Measurements from ENCODE around the gene GOSR2.

Gene GOSR2

GRCh38 chr17:46894476-46895151, 28.3 kb upstream of the GOSR2 start:
- WGBS: 58% methylated on average over 29 of the region's 29 CpGs
- H3K27me3 ChIP-seq (ENCODE audit: insufficient read depth, low read length): no peaks in the 10 kb centered on the region
- H3K36me3 ChIP-seq (ENCODE audit: insufficient read depth, low read length): no peaks in the 10 kb centered on the region

DNA sequence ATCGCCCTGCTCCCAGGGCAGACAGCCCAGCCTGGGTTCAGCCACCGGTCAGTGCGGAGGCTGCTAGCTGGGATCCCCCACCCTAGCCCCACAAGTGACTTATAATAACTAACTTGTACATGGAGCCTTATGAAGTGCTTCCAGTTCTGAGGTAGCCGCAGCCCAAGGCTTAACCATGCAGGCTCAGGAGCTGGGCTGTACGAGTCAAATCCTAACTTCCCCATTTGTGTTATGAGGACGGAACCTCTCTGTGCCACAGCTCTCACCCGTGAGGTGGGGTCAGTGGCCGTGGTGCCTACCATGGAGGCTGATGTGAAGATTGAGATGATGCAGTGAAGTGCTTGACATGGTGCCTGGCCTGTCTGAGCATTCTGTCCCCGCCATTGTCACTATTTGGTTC, 27.8 kb upstream of the GOSR2 start:
- Histone ChIP-seq H3K36me3 (ENCODE audit: insufficient read depth, low read length) (no peaks in the 10 kb centered on the region), H3K4me1 (ENCODE audit: insufficient read depth, low read length) (0 out of 2 replicates have a peak, but pooled peaks cover 9% of the 10 kb centered on the region), H3K9ac (ENCODE audit: low read depth, low read length) (no peak overlapping the region), H3K27ac (ENCODE audit: low read depth, low read length) (no peak overlapping the region), H3K27me3 (ENCODE audit: insufficient read depth, low read length) (no peaks in the 10 kb centered on the region), H3K4me3 (ENCODE audit: low read length) (no peak overlapping the region), H3K9me3 (ENCODE audit: insufficient read depth, low read depth, low read length) (peaks cover 4% of the 10 kb centered on the region; the same call in 1 of the 2 replicates)
- WGBS: 93% methylated on average over 9 of the region's 9 CpGs

More at GRCh38 chr17:46894476-46895151, 28.3 kb upstream of the GOSR2 start:
- Histone ChIP-seq H3K9me3 (ENCODE audit: insufficient read depth, low read depth, low read length) (peaks cover 4% of the 10 kb centered on the region; the same call in 1 of the 2 replicates), H3K27ac (ENCODE audit: low read depth, low read length) (no peak overlapping the region), H3K4me3 (ENCODE audit: low read length) (no peak overlapping the region), H3K4me1 (ENCODE audit: insufficient read depth, low read length) (0 out of 2 replicates have a peak, but pooled peaks cover 9% of the 10 kb centered on the region), H3K9ac (ENCODE audit: low read depth, low read length) (no peak overlapping the region)

- WGBS: 94% methylated on average over 9 of the region's 9 CpGs
- Histone ChIP-seq H3K27me3 (ENCODE audit: insufficient read depth, low read length) (no peaks in the 10 kb centered on the region), H3K36me3 (ENCODE audit: insufficient read depth, low read length) (no peaks in the 10 kb centered on the region), H3K27ac (ENCODE audit: low read depth, low read length) (no peak overlapping the region), H3K9me3 (ENCODE audit: insufficient read depth, low read depth, low read length) (peaks cover 4% of the 10 kb centered on the region; the same call in 1 of the 2 replicates), H3K9ac (ENCODE audit: low read depth, low read length) (no peak overlapping the region), H3K4me1 (ENCODE audit: insufficient read depth, low read length) (0 out of 2 replicates have a peak, but pooled peaks cover 9% of the 10 kb centered on the region), H3K4me3 (ENCODE audit: low read length) (no peak overlapping the region)
Observed at GRCh38 chr17:46896991-46897390, 26.0 kb upstream of the GOSR2 start.

DNA sequence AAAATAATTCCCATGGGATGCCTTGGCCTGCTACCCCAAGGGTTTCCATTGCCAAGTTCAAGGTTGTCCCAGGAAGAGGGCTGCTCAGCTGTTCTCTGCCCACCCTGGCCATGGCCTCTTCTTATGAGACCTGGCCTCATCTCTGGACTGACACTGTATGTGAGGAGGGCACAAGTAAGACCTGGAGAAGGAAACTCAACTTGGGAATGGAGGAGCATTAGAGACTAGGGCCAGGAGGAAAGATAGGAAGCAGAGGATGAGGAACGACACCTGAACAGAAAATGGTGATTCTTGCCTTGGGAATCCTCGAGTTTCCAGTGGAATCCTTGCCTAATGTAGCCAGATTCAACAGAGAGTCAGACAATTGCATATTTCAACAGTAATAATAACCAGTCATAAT, 24.6 kb upstream of the GOSR2 start:
- 85% methylated on average over 2 of the region's 2 CpGs for WGBS
- no peak overlapping the region for H3K4me3 ChIP-seq (ENCODE audit: low read length)

GRCh38 chr17:46898860-46899259, 24.1 kb upstream of the GOSR2 start:
- Histone ChIP-seq H3K4me1 (ENCODE audit: insufficient read depth, low read length) (0 out of 2 replicates have a peak, but pooled peaks cover 9% of the 10 kb centered on the region), H3K9ac (ENCODE audit: low read depth, low read length) (no peak overlapping the region), H3K36me3 (ENCODE audit: insufficient read depth, low read length) (no peaks in the 10 kb centered on the region), H3K9me3 (ENCODE audit: insufficient read depth, low read depth, low read length) (peaks cover 4% of the 10 kb centered on the region; the same call in 1 of the 2 replicates), H3K27me3 (ENCODE audit: insufficient read depth, low read length) (no peaks in the 10 kb centered on the region), H3K27ac (ENCODE audit: low read depth, low read length) (no peak overlapping the region), H3K4me3 (ENCODE audit: low read length) (no peak overlapping the region)
- 91% methylated on average over 4 of the region's 5 CpGs for WGBS

More for the DNA sequence above, 24.6 kb upstream of the GOSR2 start:
- no peaks in the 10 kb centered on the region for H3K36me3 ChIP-seq (ENCODE audit: insufficient read depth, low read length)
- 0 out of 2 replicates have a peak, but pooled peaks cover 9% of the 10 kb centered on the region for H3K4me1 ChIP-seq (ENCODE audit: insufficient read depth, low read length)
- H3K9me3 ChIP-seq (ENCODE audit: insufficient read depth, low read depth, low read length): peaks cover 4% of the 10 kb centered on the region; the same call in 1 of the 2 replicates
- H3K27ac ChIP-seq (ENCODE audit: low read depth, low read length): no peak overlapping the region
- H3K9ac ChIP-seq (ENCODE audit: low read depth, low read length): no peak overlapping the region
- H3K27me3 ChIP-seq (ENCODE audit: insufficient read depth, low read length): no peaks in the 10 kb centered on the region

- H3K27me3 ChIP-seq (ENCODE audit: insufficient read depth, low read length): no peaks in the 10 kb centered on the region
- H3K4me1 ChIP-seq (ENCODE audit: insufficient read depth, low read length): peaks cover 4% of the 10 kb centered on the region; the same call in 1 of the 2 replicates
- WGBS: 84% methylated on average over 9 of the region's 9 CpGs
- H3K36me3 ChIP-seq (ENCODE audit: insufficient read depth, low read length): no peaks in the 10 kb centered on the region
- no peak overlapping the region for H3K9ac ChIP-seq (ENCODE audit: low read depth, low read length)
- peaks cover 4% of the 10 kb centered on the region; the same call in 1 of the 2 replicates for H3K9me3 ChIP-seq (ENCODE audit: insufficient read depth, low read depth, low read length)
- no peak overlapping the region for H3K27ac ChIP-seq (ENCODE audit: low read depth, low read length)
- no peak overlapping the region for H3K4me3 ChIP-seq (ENCODE audit: low read length)
Observed at GRCh38 chr17:46901291-46901690, 21.7 kb upstream of the GOSR2 start.

DNA sequence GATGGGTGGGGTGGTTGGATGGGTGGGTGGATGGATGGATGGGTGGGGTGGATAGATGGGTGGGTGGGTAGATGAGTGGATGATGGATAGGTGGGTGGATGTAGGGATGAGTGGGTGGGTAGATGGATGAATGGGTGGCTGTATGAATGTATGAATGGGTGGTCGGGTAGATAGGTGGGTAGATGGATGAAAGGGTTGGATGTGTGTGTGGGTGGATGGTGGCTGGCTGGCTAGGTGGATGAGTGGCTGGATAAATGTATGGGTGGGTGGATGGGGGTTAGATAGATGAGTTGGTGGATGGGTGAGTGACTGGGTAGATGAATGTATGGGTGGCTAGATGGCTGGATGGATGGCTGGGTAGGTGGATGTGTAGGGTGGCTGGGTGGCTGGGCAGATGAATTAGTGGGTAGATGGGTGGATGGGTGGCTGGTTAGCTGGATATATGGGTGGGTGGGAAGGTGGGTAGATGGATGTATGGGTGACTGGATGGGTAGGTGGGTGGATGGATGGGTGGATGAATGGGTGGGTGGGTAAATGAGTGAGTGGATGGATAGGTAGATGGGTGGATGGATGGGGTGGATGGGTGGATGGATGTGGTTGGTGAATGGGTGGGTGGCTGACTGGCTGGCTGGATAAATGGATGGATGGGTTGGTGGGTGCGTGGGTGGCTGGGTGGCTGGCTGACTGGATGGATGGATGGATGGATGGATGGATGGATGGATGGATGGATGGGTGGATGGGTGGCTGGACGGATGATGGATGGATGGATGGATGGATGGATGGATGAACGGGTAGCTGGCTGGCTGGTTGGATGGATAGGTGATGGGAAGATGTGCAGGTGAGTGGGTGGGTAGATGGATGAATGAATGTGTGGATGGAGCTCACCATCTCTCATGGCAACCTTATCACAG, 18.9 kb upstream of the GOSR2 start:
- Histone ChIP-seq H3K36me3 (ENCODE audit: insufficient read depth, low read length) (no peaks in the 10 kb centered on the region), H3K4me3 (ENCODE audit: low read length) (no peak overlapping the region)
- WGBS: 90% methylated on average over 4 of the region's 4 CpGs

GRCh38 chr17:46908068-46908737, 14.8 kb upstream of the GOSR2 start:
- no peaks in the 10 kb centered on the region for H3K27me3 ChIP-seq (ENCODE audit: insufficient read depth, low read length)
- H3K9ac ChIP-seq (ENCODE audit: low read depth, low read length): no peak overlapping the region
- no peak overlapping the region for H3K4me3 ChIP-seq (ENCODE audit: low read length)
- no peaks in the 10 kb centered on the region for H3K9me3 ChIP-seq (ENCODE audit: insufficient read depth, low read depth, low read length)
- no peaks in the 10 kb centered on the region for H3K36me3 ChIP-seq (ENCODE audit: insufficient read depth, low read length)
- peaks cover 4% of the 10 kb centered on the region; the same call in 1 of the 2 replicates for H3K4me1 ChIP-seq (ENCODE audit: insufficient read depth, low read length)
- 80% methylated on average over 14 of the region's 14 CpGs for WGBS
- no peak overlapping the region for H3K27ac ChIP-seq (ENCODE audit: low read depth, low read length)

More for the DNA sequence above, 18.9 kb upstream of the GOSR2 start:
- Histone ChIP-seq H3K27ac (ENCODE audit: low read depth, low read length) (no peak overlapping the region), H3K9me3 (ENCODE audit: insufficient read depth, low read depth, low read length) (no peaks in the 10 kb centered on the region), H3K4me1 (ENCODE audit: insufficient read depth, low read length) (peaks cover 4% of the 10 kb centered on the region; the same call in 1 of the 2 replicates), H3K9ac (ENCODE audit: low read depth, low read length) (no peak overlapping the region), H3K27me3 (ENCODE audit: insufficient read depth, low read length) (no peaks in the 10 kb centered on the region)

DNA sequence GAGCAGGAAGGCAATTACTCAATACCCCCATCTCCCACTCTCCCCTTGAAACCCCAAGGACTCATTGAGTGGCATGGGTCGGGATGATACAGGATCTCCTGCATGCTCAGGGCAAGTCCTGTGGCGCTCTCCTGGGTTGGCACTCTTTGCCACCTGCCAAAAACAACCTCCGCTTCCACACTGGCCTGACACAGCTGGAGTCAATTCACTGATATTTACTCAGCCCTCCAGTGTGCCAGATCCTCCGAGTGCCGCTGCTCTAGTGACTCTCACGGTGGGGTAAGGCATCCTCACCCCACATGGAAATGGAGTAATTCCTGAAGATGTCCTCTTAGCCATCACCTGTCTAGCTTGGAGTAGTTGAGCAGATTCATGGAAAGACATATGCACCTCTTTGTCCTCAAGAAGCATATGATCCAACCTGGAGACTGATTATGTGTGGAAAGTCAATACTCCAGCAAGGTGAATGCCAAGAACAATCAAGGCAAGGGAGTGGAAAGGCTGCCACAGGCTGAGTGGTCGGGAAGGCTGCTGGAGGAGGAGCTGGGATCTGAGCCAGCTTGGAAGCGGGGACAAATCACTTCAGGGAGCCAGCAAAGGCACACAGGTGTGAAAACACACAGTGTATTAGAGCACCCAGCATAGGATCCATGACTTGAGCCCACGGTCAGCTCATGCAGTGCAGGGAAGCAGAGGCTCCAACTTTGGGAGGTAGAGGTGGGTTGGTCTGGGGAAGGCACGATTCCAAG, 12.6 kb upstream of the GOSR2 start:
- WGBS: 86% methylated on average over 10 of the region's 10 CpGs
- H3K27ac ChIP-seq (ENCODE audit: low read depth, low read length): no peak overlapping the region
- H3K9ac ChIP-seq (ENCODE audit: low read depth, low read length): no peak overlapping the region

GRCh38 chr17:46911311-46911710, 11.6 kb upstream of the GOSR2 start:
- Histone ChIP-seq H3K9me3 (ENCODE audit: insufficient read depth, low read depth, low read length) (no peaks in the 10 kb centered on the region), H3K4me1 (ENCODE audit: insufficient read depth, low read length) (no peaks in the 10 kb centered on the region), H3K4me3 (ENCODE audit: low read length) (no peak overlapping the region), H3K9ac (ENCODE audit: low read depth, low read length) (no peak overlapping the region), H3K36me3 (ENCODE audit: insufficient read depth, low read length) (no peaks in the 10 kb centered on the region), H3K27ac (ENCODE audit: low read depth, low read length) (no peak overlapping the region), H3K27me3 (ENCODE audit: insufficient read depth, low read length) (no peaks in the 10 kb centered on the region)
- whole genome bisulfite sequencing: 90% methylated on average over 3 of the region's 3 CpGs

More for the DNA sequence above, 12.6 kb upstream of the GOSR2 start:
- H3K27me3 ChIP-seq (ENCODE audit: insufficient read depth, low read length): no peaks in the 10 kb centered on the region
- H3K4me1 ChIP-seq (ENCODE audit: insufficient read depth, low read length): peaks cover 4% of the 10 kb centered on the region; the same call in 1 of the 2 replicates
- H3K9me3 ChIP-seq (ENCODE audit: insufficient read depth, low read depth, low read length): no peaks in the 10 kb centered on the region
- H3K4me3 ChIP-seq (ENCODE audit: low read length): no peak overlapping the region
- no peaks in the 10 kb centered on the region for H3K36me3 ChIP-seq (ENCODE audit: insufficient read depth, low read length)
